ENCODE measurements around the gene GRK7.
"Not testable (repeated sequence)": the region's sequence is repeated elsewhere in the genome, so short reads cannot be mapped to it uniquely, and the experiment has no call there.

The GRK7 gene

GRCh38 chr3:141763088-141763750 lies at the start of gene GRK7:
TSS of gene GRK7 (plus strand) at chr3:141763408. CDS start at chr3:141778285, 14,877 bp downstream.
- DNase-seq = no peak

- no peak for DNase-seq
Measured at GRCh38 chr3:141714671-141715070, 48.5 kb upstream of the GRK7 start.

GRCh38 chr3:141722081-141722480 lies 41.1 kb upstream of the GRK7 start:
- DNase-seq = no peak

- DNase-seq = no peak
Measured at GRCh38 chr3:141722648-141723047, 40.6 kb upstream of the GRK7 start.

- no peak for DNase-seq
Measured at GRCh38 chr3:141723255-141723654, 40.0 kb upstream of the GRK7 start.

- no peak for DNase-seq
Measured at GRCh38 chr3:141724186-141724585, 39.0 kb upstream of the GRK7 start.

- DNase-seq = no peak
Measured at GRCh38 chr3:141725036-141725435, 38.2 kb upstream of the GRK7 start.

- no peak for DNase-seq
Measured at GRCh38 chr3:141726483-141726882, 36.7 kb upstream of the GRK7 start.

GRCh38 chr3:141728355-141728892 lies 34.8 kb upstream of the GRK7 start:
- DNase-seq = no peak

GRCh38 chr3:141729240-141729639 lies 34.0 kb upstream of the GRK7 start:
- no peak for DNase-seq

GRCh38 chr3:141735176-141735575 lies 28.0 kb upstream of the GRK7 start:
- no peak for DNase-seq

GRCh38 chr3:141735770-141736465 lies 27.3 kb upstream of the GRK7 start:
- no peak for DNase-seq

GRCh38 chr3:141737093-141737492 lies 26.1 kb upstream of the GRK7 start:
- no peak for DNase-seq

GRCh38 chr3:141737678-141738021 lies 25.6 kb upstream of the GRK7 start:
- no peak for DNase-seq

- DNase-seq = peak; percentile 95
Measured at GRCh38 chr3:141738022-141738890, 25.0 kb upstream of the GRK7 start, which contains the start of gene RNF7. TSS of gene RNF7 (plus strand) at chr3:141738298. CDS start at chr3:141738342, 44 bp downstream.

GRCh38 chr3:141738891-141739363 lies 24.3 kb upstream of the GRK7 start:
- peak; percentile 69 for DNase-seq

- DNase-seq = no peak
Measured at GRCh38 chr3:141739731-141740130, 23.5 kb upstream of the GRK7 start.

- no peak for DNase-seq
Measured at GRCh38 chr3:141740349-141740748, 22.9 kb upstream of the GRK7 start.

GRCh38 chr3:141743305-141743704 lies 19.9 kb upstream of the GRK7 start:
- no peak for DNase-seq

- no peak for DNase-seq
Measured at GRCh38 chr3:141746962-141747361, 16.2 kb upstream of the GRK7 start.

GRCh38 chr3:141753399-141753798 lies 9.8 kb upstream of the GRK7 start:
- DNase-seq = no peak

- no peak for DNase-seq
Measured at GRCh38 chr3:141754032-141754431, 9.2 kb upstream of the GRK7 start.

- not testable (repeated sequence) for DNase-seq
Measured at GRCh38 chr3:141762552-141762951, 656 bp upstream of the GRK7 start.
